ENCODE data around the gene RSAD1.
"Not testable (repeated sequence)": the region's sequence is repeated elsewhere in the genome, so short reads cannot be mapped to it uniquely, and the experiment has no call there.

The RSAD1 gene

DNA sequence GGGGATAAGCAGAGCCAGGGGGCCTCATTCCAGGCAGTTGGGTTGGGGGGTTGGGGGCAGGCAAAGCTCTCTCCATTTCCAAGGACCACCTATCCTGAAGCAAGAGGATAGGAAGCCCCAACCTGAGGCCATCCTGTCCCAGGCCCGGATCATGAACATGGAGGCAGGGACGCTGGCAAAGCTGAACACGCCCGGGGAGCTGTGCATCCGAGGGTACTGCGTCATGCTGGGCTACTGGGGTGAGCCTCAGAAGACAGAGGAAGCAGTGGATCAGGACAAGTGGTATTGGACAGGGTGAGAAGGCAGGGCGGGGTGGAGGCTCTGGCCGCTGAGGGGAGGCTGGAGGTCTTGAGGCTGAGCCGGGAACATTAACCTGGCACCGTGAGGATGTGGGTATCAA, 6.4 kb upstream of the RSAD1 start:
- no peak for DNase-seq (ENCODE audit: low read depth in 2 of 2)

DNA sequence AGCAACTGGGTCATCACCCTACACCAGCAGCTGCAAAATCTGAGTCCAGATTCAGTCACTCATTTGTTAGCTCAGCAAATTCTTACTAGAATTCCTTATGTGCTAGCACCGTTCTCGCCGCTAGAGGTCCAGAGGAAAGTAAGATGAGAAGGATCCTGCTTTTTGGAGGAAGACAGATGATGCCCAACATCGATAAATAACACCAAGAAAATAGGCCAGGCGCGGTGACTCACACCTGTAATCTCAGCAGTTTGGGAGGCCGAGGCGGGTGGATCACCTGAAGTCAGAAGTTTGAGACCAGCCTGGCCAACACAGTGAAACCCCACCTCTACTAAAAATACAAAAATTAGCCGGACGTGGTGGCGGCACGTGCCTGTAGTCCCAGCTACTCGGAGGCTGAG, 5.9 kb upstream of the RSAD1 start:
- DNase-seq (ENCODE audit: low read depth in 2 of 2), result not testable (repeated sequence)

DNA sequence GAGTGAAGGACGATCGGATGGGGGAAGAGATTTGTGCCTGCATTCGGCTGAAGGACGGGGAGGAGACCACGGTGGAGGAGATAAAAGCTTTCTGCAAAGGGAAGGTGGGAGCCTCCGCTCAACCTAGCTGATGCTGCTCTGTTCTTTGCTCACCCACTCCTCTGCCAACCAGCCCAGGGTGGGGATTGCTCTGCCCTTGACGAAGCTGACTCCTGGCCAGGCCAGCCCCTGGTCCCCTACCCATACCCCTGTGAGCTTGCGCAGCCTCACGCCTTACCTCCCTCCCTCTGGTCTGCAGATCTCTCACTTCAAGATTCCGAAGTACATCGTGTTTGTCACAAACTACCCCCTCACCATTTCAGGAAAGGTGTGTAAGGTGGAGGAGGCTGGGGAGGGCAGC, 4.8 kb upstream of the RSAD1 start:
- DNase-seq (ENCODE audit: low read depth in 2 of 2), result no peak

DNA sequence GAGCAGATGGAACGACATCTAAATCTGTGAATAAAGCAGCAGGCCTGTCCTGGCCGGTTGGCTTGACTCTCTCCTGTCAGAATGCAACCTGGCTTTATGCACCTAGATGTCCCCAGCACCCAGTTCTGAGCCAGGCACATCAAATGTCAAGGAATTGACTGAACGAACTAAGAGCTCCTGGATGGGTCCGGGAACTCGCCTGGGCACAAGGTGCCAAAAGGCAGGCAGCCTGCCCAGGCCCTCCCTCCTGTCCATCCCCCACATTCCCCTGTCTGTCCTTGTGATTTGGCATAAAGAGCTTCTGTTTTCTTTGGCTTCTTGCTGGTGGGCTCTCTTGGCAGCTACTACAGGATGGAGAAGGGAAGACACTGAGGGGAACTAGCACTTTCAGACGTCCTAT, 4.1 kb upstream of the RSAD1 start:
- no peak for DNase-seq (ENCODE audit: low read depth in 2 of 2)

DNA sequence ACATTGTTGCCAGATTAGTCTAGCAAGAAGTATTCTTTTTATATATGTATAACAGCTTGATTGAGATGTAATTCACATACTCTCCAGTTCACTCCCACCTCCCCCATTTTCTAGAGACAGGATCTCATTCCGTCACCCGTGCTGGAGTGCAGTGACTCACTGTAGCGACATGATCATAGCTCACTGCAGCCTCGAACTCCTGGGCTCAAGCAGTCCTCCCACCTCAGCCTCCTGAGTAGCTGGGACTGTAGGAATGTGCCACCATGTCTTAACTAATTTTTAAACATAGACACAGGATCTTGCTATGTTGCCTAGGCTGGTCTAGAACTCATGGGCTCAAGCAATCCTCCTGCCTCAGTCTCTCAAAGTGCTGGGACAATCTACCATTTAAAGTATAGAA, 3.3 kb upstream of the RSAD1 start:
- no peak for DNase-seq (ENCODE audit: low read depth in 2 of 2)

DNA sequence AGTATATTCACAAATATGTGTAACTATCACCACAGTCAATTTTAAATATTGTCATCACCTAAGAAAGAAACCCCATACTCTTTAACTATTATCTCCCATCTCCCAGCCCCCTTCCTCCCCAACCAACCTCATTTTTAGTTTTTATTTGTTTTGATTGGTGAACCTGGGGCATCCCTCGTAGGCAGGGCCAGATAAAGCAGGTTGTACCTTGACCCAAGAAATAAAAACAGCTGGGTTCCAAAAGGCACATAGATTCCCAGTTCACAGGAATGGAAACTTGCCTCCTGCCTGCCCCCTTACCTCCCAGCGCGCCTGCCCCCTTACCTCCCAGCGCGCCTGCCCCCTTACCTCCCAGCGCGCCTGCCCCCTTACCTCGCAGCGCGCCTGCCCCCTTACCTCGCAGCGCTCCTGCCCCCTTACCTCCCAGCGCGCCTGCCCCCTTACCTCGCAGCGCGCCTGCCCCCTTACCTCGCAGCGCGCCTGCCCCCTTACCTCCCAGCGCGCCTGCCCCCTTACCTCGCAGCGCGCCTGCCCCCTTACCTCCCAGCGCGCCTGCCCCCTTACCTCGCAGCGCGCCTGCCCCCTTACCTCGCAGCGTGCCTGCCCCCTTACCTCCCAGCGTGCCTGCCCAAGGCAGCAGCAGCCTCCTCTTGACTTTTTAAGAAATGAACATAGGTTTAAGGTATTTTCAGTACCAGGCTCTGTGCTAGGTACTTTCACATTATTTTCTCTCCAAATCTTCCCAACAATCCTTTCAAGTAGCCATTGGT, 2.7 kb upstream of the RSAD1 start:
- DNase-seq (ENCODE audit: low read depth in 2 of 2), result not testable (repeated sequence)

DNA sequence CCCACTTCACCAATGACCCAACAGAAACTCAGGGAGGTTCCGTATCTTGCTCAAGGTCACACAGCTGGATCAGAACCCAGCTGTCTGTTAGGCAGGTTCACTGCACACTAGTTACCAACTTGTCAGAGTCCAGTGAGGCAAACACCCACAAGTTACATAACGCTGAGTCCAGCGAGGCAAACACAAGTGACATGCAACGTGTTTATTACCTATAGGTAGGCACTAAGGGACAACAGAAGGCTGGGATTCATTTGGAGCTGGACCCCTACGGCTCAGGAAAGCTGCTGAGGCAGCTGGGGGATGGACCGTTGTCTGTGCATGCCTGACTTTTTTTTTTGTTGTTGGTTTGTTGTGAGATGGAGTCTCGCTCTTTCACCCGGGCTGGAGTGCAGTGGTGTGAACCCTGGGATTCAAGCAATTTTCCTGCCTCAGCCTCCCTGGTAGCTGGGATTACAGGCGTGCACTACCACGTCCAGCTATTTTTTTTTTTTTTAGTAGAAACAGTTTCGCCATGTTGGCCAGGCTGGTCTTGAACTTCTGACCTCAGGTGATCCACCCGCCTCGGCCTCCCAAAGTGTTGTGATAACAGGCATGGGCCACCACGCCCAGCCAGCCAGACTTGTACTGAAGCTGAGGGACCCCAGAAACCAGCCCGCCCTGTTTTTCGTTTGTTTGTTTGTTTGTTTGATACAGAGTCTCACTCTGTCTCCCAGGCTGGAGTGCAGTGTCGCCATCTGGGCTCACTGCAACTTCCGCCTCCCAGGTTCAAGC, 1.9 kb upstream of the RSAD1 start:
- no peak for DNase-seq (ENCODE audit: low read depth in 2 of 2)

DNA sequence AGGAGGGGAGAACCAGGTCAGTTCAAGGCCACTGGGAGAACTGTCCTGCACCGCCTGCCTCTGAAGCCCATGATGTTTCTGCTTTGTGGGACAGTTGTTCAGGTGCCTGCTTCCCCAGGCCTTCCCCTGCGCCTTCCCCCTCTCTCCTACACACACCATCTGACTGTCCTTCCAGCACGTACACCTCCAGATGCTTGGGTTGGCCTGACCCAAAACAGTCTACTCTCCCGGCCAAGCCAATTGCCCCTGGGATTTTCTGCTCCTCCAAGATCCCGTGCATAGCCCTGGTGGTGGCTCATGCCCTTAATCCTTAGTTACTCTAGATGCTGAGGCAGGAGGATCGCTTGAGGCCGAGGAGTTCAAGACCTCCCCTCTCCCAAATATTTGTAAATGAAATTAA, 684 bp upstream of the RSAD1 start:
- DNase-seq (ENCODE audit: low read depth in 2 of 2), result no peak

DNA sequence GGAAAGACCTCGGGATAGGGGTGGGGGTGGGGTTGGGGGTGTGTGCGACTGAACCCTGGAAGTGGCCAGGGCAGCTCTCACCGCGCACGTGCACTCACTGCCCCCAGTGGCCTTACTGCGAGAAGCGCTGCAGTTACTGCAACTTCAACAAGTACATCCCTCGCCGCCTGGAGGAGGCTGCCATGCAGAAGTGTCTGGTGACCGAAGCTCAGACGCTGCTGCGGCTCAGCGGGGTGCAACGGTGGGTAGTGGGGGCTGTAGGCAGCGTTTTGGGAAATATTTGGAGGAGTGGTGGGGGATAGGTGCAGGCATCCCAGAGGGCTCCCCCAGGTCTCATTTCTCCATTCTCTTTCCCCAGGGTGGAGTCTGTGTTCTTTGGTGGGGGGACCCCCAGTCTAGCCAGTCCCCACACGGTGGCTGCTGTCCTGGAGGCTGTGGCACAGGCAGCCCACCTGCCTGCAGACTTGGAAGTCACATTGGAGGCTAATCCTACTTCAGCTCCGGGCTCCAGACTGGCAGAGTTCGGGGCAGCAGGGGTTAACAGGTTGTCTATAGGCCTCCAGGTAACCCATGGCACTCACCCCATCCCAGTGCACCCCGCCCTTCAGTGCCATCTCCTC, 972 bp downstream of the RSAD1 start:
- peak; percentile 54 to 58 for DNase-seq (ENCODE audit: low read depth in 2 of 2)

DNA sequence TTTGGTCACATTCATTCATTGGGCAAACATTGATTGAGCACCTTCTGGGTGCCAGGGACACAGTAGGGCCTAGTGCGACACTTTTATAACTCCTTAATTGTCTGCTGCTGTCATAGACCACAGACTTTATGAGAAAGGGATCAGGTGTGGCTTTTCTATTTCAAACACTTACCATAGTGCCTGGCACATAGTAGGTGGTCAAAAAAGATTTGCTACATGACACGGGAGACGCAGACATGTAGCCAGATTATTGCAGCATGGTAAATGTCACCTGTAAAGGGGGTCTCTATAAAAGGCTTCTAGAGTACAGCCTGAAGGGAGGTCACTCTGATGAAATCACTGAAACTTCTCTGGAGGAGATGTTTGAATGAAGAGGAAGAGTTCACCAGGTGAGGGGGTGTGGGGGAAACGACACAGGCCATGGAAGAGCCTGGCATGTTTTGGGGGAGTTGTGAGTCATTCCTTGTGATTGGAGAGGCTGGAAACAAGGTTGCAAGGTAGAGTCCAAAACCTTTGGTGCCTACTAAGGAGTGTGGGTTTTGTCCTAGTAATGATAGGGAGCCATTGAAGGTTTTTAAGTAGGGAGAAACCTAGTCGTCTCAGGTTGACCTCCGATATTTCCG, 1.6 kb downstream of the RSAD1 start:
- no peak for DNase-seq (ENCODE audit: low read depth in 2 of 2)

DNA sequence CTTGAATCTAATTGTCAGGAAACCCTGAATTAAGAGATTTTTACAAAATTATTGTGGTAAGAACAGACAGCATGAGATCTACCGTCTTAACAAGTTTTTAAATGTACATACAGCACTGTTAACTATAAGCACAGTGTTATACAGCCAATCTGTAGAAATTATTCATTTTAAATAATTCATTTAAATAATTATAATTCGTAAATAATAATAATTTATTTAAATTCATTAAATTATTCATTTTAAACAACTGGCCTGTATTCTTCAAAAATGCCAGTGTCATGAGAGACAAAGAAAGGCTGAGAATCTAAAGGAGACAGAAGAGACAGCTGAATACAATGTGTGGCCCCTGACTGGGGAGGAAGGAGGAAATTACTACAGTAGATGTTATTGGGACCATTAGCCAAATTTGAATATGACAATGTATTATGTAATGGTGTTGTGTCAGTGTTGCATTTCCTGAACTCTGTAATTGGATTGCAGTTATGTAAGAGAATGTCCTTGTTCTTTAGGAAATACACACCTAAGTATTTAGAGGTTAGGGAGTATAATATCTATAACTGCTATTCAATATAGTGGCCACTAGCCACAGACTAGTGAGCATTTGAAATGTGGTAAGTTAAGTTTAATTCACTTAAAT, 2.3 kb downstream of the RSAD1 start:
- DNase-seq (ENCODE audit: low read depth in 2 of 2), result no peak

DNA sequence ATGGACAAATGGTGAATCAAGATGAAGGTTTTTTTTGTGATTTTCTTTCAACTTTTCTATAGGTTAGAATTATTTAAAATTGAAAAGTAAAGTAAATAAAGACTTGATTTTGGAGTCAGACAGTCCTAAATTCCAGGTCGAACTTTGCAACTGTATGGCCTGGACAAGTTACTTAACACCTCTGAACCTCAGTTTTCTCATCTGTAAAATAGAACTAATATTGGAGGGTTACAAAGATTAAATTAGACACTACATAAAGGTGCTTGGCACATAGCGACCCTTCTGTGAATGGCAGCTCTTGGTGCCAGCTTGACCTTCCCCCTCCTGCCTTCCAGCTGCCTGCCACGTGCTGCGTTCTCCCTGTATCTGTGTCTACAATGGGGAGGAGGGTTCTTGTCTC, 3.0 kb downstream of the RSAD1 start:
- no peak for DNase-seq (ENCODE audit: low read depth in 2 of 2)

DNA sequence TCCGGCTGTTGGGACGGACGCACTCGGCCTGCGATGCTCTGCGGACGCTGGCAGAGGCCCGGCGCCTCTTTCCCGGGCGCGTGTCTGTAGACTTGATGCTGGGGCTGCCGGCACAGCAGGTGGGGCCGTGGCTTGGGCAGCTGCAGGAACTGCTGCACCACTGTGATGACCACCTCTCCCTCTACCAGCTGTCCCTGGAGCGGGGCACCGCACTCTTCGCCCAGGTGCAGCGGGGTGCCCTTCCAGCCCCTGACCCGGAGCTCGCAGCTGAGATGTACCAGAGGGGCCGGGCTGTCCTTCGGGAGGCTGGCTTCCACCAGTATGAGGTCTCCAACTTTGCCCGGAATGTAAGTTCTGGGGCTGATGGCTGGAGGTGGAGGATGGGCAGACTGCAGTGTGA, 3.5 kb downstream of the RSAD1 start:
- no peak for DNase-seq (ENCODE audit: low read depth in 2 of 2)

DNA sequence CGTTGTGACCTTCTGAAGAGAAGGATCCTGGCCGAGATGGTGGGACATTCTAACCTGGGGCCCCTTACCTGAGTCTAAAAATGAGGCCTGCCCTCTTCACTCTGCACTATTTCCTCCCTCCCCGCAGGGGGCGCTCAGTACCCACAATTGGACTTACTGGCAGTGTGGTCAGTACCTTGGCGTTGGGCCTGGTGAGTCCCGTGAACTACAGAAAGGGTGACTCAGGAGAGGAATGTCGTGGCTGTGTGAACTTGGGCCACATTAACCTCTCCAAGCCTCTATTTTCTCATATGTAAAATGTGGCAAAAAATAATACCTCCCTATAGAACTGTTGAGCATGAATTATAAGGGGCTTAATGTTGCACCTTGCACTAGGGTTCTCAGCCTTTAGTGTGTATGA, 3.9 kb downstream of the RSAD1 start:
- DNase-seq (ENCODE audit: low read depth in 2 of 2), result peak; percentile 62

DNA sequence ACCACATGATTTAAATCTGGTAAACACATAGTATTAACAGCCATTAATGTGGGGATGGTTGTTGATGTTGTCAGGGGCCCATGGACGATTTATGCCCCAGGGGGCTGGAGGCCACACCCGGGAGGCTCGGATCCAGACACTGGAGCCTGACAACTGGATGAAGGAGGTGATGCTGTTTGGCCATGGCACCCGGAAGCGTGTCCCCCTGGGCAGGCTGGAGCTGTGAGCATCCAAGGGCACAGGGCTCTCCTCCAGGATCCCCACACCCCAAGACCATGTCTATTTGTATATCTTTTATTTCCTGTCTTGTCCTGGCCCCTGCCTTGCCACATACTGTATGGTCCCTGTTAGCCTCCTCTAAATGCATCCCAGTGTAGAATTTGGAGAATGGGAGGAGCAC, 4.6 kb downstream of the RSAD1 start:
- DNase-seq (ENCODE audit: low read depth in 2 of 2), result no peak

DNA sequence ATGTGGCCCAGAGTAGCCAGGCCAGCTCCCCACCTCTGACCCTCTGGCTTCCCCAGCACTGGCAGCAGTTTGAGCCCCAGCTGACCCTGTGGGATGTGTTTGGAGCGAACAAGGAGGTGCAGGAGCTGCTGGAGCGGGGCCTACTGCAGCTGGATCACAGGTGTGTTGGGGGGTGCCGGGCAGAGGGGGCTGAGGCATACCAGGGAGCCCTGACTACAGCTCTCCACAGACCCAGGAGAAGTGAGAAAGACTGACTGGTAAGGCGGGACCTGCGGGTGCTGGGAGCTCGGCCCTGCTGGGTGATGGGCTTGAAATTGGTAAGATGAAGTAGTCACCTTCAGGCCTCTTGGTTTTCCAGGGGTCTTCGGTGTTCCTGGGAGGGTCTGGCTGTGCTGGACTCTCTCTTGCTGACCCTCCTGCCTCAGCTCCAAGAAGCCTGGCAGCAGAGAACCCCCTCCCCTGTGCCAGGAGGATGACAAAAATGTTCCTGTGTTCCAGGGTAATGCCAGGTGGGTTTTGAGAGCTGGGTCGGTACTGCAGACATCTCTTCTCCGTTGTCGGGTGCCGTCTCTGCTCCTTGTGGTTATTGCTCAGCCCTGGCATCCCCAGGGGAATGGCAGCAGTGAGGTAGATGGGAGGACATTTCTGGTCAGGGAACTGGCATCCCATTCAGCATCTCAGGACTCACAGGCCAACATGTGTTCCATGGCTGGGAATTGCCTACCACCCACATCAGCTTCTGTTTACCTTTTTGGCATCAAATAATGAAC, 5.9 kb downstream of the RSAD1 start:
- no peak for DNase-seq (ENCODE audit: low read depth in 2 of 2)

DNA sequence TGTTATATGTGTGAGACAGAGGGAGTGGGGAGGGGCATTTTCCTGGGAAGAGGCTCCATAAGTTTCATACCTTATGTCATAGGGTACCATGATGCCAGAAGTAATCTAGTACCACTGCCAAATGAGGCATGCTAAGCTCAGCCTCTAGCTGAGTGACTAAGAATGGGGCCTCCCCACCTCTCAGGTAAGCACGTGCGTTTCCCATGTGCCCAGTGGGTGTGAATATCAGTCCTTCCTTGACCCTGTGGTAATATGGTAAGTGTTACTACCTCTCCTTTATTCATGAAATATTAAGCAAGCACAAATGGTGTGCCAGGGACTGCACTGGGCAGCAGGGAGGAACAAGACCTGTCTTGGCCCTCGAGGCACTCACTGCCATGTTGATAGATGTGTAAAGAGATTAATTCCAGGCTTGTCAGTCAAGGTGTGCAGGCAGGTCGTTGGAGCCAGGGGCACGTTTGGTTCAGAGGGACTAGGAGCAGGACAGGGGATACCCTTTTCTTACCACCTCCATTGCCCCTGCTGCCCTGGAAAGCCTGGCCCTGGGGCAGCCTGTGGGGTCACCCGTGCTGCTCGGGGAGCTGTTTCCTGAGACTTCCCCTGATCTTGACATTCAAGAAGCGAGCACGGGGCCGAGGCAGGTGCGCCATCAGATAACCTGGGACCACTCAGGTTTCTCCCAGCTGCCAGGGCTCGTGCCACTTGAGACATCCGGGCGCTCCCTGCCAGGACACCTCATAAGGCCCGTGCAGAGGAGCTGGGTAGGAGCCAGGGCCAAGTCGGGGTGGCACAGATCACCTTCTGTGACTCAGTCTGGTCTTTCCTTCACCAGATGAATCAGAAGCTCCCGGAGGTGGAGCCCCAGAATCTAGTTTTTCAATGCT, 8.8 kb downstream of the RSAD1 start:
- DNase-seq (ENCODE audit: low read depth in 2 of 2), result no peak

DNA sequence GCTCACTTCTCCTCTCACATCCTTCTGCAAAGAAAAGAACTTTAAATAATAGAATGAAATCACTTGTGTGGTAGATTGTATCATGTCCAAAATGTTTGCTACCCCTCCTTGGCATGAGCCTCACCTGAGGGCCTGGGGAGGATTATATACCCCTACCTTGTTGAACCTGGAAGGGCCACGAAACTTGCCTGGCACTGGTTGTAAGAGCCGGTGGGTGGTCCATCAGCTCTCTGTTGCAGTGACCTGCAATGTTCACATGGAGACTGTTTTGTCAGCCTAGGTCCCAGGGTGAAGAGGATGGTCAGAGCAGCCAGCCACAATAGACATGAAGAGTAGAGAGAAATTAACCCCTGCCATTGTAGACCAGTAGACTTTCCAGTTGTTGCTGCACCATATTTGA, 10.2 kb downstream of the RSAD1 start:
- DNase-seq (ENCODE audit: low read depth in 2 of 2), result no peak

DNA sequence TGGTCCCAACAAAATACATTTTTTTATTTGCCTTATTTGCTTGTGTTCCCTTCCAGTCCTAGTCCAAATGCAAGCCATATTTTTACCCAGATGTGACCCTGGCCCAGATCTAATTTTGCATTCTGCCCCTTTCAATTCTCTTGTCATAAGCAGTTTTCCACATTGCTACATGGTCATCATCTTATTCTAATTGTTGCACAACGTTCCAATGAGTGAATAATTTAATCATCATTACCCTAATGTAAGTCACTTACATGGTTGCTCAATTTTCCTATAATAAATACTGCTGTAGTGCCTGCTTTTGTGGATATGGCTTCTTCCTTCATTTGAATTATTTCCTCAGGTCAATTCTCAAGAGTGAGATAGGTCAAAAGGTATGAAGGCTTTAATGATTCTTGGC, 12.8 kb downstream of the RSAD1 start:
- no peak for DNase-seq (ENCODE audit: low read depth in 2 of 2)

DNA sequence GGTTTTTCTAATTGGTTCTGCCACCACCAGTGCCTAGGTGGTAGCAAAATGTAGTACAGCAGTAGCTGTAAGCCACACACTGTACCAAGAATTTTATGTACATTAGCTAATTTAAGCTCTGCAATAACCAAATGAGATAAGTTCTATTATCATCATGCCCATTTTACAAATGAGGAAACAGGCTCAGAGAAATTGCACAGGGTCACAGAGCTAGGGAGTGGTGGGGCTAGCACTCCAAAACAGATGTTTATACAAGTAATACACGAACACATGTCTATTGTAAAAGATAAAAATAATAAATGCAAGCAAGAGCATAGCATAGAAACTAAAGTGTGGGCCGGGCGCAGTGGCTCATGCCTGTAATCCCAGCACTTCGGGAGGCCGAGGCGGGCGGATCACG, 13.6 kb downstream of the RSAD1 start:
- no peak for DNase-seq (ENCODE audit: low read depth in 2 of 2)

Data from stimulated activated CD8-positive, alpha-beta memory T cell treated with anti-CD3 and anti-CD28 coated beads, Interleukin-15, amount 100 ng/mL, for 48 hours (primary cell).